Central memory CD8-positive, alpha-beta T cell (primary cell): ENCODE results near the gene NMBR.
"Not testable (repeated sequence)": the region's sequence is repeated elsewhere in the genome, so short reads cannot be mapped to it uniquely, and the experiment has no call there.

Experiments used
- ATAC-seq: fragments of 150-1000 bp; cut with Tn5 transposase; replicated peaks from 2 replicates; pipeline ENCODE4 v1.10.0; 2022; ENCODE audit warnings: mild to moderate bottlenecking, moderate FRiP score, moderate number of reproducible peaks; ENCODE audit not compliant: poor library complexity, severe bottlenecking; ENCODE audit errors: extremely low read depth
- DNase-seq, 2 donors: peaks; one replicate each; pipeline ENCODE4 v3.0.0; 2021; ENCODE audit warnings: low spot score in 2 of 2
- H3K27ac Mint-ChIP-seq: one replicate; pipeline ENCODE4 v1.8.0; 2022; ENCODE audit warnings: low read depth, mild to moderate bottlenecking, moderate library complexity, mixed read lengths
- H3K27me3 Mint-ChIP-seq: one replicate; pipeline ENCODE4 v1.8.0; 2022; ENCODE audit warnings: mixed read lengths
- H3K36me3 Mint-ChIP-seq: one replicate; pipeline ENCODE4 v1.8.0; 2022; ENCODE audit warnings: mild to moderate bottlenecking, moderate library complexity, mixed read lengths; ENCODE audit not compliant: insufficient read depth
- H3K4me1 Mint-ChIP-seq: one replicate; pipeline ENCODE4 v1.8.0; 2022; ENCODE audit warnings: mixed read lengths
- H3K4me3 Mint-ChIP-seq: one replicate; pipeline ENCODE4 v1.8.0; 2022; ENCODE audit warnings: mild to moderate bottlenecking, moderate library complexity, mixed read lengths
- H3K9me3 Mint-ChIP-seq: one replicate; pipeline ENCODE4 v1.8.0; 2022; ENCODE audit warnings: mixed read lengths

The NMBR gene

DNA sequence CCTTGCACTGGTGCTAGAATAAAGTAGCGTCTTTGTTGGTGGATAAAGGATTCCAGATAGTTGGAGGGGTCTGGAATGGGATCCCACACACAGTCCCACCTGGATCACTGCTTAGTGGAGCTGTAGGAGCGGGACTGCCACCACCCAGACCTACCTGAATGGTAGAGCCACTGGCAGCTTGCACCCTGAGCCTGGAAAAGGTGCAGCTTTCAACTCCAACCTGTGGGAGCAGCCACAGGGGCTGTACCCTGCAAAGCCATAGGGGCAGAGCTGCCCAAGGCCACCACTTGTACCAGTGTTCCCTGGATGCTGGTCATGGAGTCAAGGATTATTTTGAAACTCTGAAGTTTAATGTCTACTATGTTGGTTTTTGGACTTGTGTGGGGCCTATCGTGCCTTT, 27.1 kb upstream of the NMBR start:
- Mint-ChIP-seq H3K9me3 (no peaks in the 10 kb centered on the region), H3K27ac (no peak overlapping the region), H3K36me3 (peaks cover 53% of the 10 kb centered on the region), H3K27me3 (no peaks in the 10 kb centered on the region), H3K4me1 (peaks cover 13% of the 10 kb centered on the region), H3K4me3 (no peak overlapping the region)
- no peak for DNase-seq
- ATAC-seq = no peak

DNA sequence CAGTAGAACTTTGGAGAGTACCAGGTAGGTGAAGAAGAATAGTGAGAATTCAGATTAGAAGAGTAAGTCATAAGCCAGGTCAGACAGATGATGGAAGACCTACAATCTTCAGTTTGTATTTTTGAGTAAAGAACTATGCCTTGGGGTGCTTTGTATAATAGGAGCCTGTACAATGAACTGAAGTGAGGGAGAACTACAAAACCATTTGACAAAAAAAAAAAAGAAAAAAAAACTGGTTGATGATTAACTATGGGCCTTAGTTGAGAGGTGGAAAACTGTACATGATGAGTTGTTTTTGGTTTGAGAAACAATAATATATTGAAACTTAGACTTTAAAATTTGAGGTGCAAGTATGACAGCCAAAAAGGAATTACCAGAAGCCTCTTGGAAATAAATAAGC, 25.8 kb upstream of the NMBR start:
- Mint-ChIP-seq H3K27ac (no peak overlapping the region), H3K27me3 (no peaks in the 10 kb centered on the region), H3K9me3 (no peaks in the 10 kb centered on the region), H3K36me3 (peaks cover 54% of the 10 kb centered on the region), H3K4me3 (no peak overlapping the region), H3K4me1 (peaks cover 14% of the 10 kb centered on the region)
- ATAC-seq (no peak), DNase-seq (no peak)

- Mint-ChIP-seq H3K36me3 (peaks cover 60% of the 10 kb centered on the region), H3K4me1 (peaks cover 18% of the 10 kb centered on the region), H3K4me3 (no peak overlapping the region), H3K27ac (no peak overlapping the region), H3K9me3 (no peaks in the 10 kb centered on the region), H3K27me3 (no peaks in the 10 kb centered on the region)
- no peak for DNase-seq
- no peak for ATAC-seq
These were observed 24.4 kb upstream of the NMBR start for GRCh38 chr6:142171351-142171750.

DNA sequence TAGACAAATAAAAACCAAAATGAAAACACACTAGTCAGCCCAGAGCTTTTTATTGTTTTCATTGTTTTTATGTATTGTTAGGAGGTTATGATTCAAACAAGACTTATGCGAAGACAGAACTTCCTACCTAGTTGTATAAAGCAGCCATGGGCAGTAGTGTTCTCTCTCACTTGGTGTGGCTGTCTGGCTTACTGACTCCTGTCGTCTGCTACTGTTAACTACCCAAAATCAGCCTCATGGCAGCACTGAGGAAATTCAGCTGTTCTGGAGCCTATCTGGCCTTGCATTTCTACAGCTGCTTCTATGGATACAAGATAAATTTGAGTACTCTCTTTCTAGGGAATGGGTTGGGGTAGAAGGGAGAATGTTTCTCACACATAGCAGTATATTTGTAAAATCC, 20.6 kb upstream of the NMBR start:
- Mint-ChIP-seq H3K4me3 (no peak overlapping the region), H3K27ac (no peak overlapping the region), H3K27me3 (no peaks in the 10 kb centered on the region), H3K4me1 (peaks cover 26% of the 10 kb centered on the region), H3K36me3 (peaks cover 39% of the 10 kb centered on the region), H3K9me3 (no peaks in the 10 kb centered on the region)
- DNase-seq (no peak), ATAC-seq (no peak)

DNA sequence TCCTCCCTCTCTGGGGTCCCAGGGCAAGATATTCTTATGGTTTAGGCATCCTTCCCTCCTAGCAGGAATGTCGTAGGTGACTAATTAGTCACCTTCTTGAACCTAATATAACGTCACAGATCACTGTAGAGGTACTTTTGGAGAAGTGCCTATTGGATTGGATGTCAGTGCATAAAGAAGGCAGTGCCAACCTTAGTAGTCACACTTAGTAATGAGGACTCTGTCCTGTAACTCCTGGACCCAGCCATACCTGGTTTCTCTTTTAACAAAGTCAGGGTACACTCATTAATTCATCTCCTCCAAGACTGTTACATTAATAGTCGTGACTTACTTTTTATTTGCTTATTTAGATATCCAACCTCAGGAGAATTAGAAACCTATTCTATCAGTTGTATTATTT, 20.1 kb upstream of the NMBR start:
- H3K9me3 Mint-ChIP-seq = no peaks in the 10 kb centered on the region
- H3K27me3 Mint-ChIP-seq = no peaks in the 10 kb centered on the region
- peaks cover 35% of the 10 kb centered on the region for H3K36me3 Mint-ChIP-seq
- no peak overlapping the region for H3K27ac Mint-ChIP-seq
- DNase-seq (no peak), ATAC-seq (no peak)
- H3K4me1 Mint-ChIP-seq = peaks cover 30% of the 10 kb centered on the region
- no peak overlapping the region for H3K4me3 Mint-ChIP-seq

- peak overlapping the region; percentile 29 for H3K27ac Mint-ChIP-seq
- H3K4me1 Mint-ChIP-seq = peaks cover 37% of the 10 kb centered on the region
- no peak for DNase-seq
These were observed 18.3 kb upstream of the NMBR start for GRCh38 chr6:142165227-142165626.

DNA sequence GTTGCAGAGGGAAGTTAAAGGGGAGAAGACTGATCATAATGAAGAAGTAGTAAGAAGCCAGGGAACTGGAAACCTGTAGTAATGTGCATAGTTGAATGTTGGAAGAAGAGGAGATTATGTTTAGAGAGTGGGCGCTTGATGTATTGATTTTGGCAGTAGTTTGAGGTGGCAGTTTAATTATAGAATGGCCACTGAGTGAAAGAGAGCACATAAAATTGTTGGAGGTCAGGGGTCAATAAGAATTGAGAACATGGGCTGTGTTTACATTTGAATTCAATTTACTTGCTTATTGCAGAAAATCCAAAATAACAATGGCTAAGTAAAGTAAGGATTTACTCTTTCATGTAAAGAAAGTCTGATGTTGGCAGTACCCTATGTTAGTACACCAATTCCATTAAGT, 15.9 kb upstream of the NMBR start:
- Mint-ChIP-seq H3K4me1 (peaks cover 50% of the 10 kb centered on the region), H3K9me3 (no peaks in the 10 kb centered on the region), H3K36me3 (peaks cover 17% of the 10 kb centered on the region), H3K27me3 (no peaks in the 10 kb centered on the region), H3K4me3 (no peak overlapping the region), H3K27ac (peak overlapping the region; percentile 61)
- ATAC-seq (no peak), DNase-seq (no peak)

More at GRCh38 chr6:142165227-142165626, 18.3 kb upstream of the NMBR start:
- Mint-ChIP-seq H3K27me3 (no peaks in the 10 kb centered on the region), H3K9me3 (no peaks in the 10 kb centered on the region), H3K36me3 (peaks cover 23% of the 10 kb centered on the region), H3K4me3 (no peak overlapping the region)
- no peak for ATAC-seq

DNA sequence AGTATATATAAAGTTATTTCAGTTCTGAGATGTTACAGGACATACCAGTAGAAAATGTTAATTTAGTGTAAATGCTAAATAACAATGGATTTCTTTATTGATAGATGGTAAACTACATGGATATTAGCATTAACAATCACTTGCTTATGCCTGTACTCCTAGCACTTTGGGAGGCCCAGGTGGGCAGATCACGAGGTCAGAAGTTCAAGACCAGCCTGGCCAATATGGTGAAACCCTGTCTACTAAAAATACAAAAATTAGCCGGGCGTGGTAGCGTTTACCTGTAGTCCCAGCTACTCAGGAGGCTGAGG, 9.8 kb upstream of the NMBR start:
- not testable (repeated sequence) for H3K36me3 Mint-ChIP-seq, H3K27me3 Mint-ChIP-seq, H3K4me3 Mint-ChIP-seq, ATAC-seq, H3K9me3 Mint-ChIP-seq, H3K27ac Mint-ChIP-seq, DNase-seq
- H3K4me1 Mint-ChIP-seq = peaks cover 45% of the 10 kb centered on the region

- H3K9me3 Mint-ChIP-seq = no peaks in the 10 kb centered on the region
- no peak for DNase-seq
- peak overlapping the region; percentile 28 for H3K4me3 Mint-ChIP-seq
- H3K36me3 Mint-ChIP-seq = peaks cover 4% of the 10 kb centered on the region
- H3K4me1 Mint-ChIP-seq = peaks cover 45% of the 10 kb centered on the region
- peak overlapping the region; percentile 66 for H3K27ac Mint-ChIP-seq
- no peaks in the 10 kb centered on the region for H3K27me3 Mint-ChIP-seq
- peak; percentile 60 for ATAC-seq
These were observed 9.2 kb upstream of the NMBR start for GRCh38 chr6:142155895-142156757.

- Mint-ChIP-seq H3K27me3 (no peaks in the 10 kb centered on the region), H3K27ac (no peak overlapping the region), H3K36me3 (peaks cover 7% of the 10 kb centered on the region), H3K4me3 (no peak overlapping the region), H3K9me3 (no peaks in the 10 kb centered on the region), H3K4me1 (peaks cover 48% of the 10 kb centered on the region)
- ATAC-seq = no peak
- DNase-seq = no peak
These were observed 8.2 kb upstream of the NMBR start for GRCh38 chr6:142155091-142155490.

- ATAC-seq (no peak), DNase-seq (no peak)
- Mint-ChIP-seq H3K27ac (no peak overlapping the region), H3K4me1 (peaks cover 50% of the 10 kb centered on the region), H3K4me3 (no peak overlapping the region), H3K27me3 (no peaks in the 10 kb centered on the region), H3K9me3 (no peaks in the 10 kb centered on the region), H3K36me3 (peaks cover 7% of the 10 kb centered on the region)
These were observed 7.4 kb upstream of the NMBR start for GRCh38 chr6:142154336-142154735.

GRCh38 chr6:142153196-142153595, 6.3 kb upstream of the NMBR start:
- Mint-ChIP-seq H3K36me3 (peaks cover 5% of the 10 kb centered on the region), H3K9me3 (no peaks in the 10 kb centered on the region), H3K27ac (peak overlapping the region; percentile 38), H3K4me1 (peaks cover 56% of the 10 kb centered on the region), H3K4me3 (no peak overlapping the region), H3K27me3 (no peaks in the 10 kb centered on the region)
- no peak for DNase-seq
- ATAC-seq = no peak

- no peaks in the 10 kb centered on the region for H3K9me3 Mint-ChIP-seq
- no peak overlapping the region for H3K4me3 Mint-ChIP-seq
- DNase-seq (no peak), ATAC-seq (no peak)
- peaks cover 5% of the 10 kb centered on the region for H3K36me3 Mint-ChIP-seq
- no peaks in the 10 kb centered on the region for H3K27me3 Mint-ChIP-seq
- H3K4me1 Mint-ChIP-seq = peaks cover 60% of the 10 kb centered on the region
- H3K27ac Mint-ChIP-seq = peak overlapping the region; percentile 38
These were observed 5.8 kb upstream of the NMBR start for GRCh38 chr6:142152746-142153145.
